SU-DHL-6 (cell line): ENCODE measurements around the gene RBM20.

Source experiments
- H2AFZ ChIP-seq: fragments of 200-600 bp; sonication (generic); 2 replicates; pipeline ENCODE4 v1.6.1; 2014; ENCODE audit warnings: low read depth, mild to moderate bottlenecking, moderate library complexity, mixed read lengths, antibody characterized with exemption, low read length; ENCODE audit not compliant: severe bottlenecking
- H3F3A ChIP-seq: fragments of 200-600 bp; shearing (Covaris generic); 2 replicates; pipeline ENCODE4 v1.6.0; 2016; ENCODE audit warnings: antibody characterized with exemption, mild to moderate bottlenecking; ENCODE audit not compliant: insufficient read depth
- H3K27ac ChIP-seq: fragments of 200-600 bp; sonication (generic); 2 replicates; pipeline ENCODE4 v1.5.1; 2016; ENCODE audit warnings: low read depth, mild to moderate bottlenecking, low read length, moderate library complexity, mixed read lengths
- H3K27me3 ChIP-seq: fragments of 200-600 bp; sonication (generic), shearing (Covaris generic); 2 replicates; pipeline ENCODE4 v1.6.0; 2014; ENCODE audit warnings: mild to moderate bottlenecking, low read length
- H3K36me3 ChIP-seq: fragments of 200-600 bp; sonication (generic); 2 replicates; pipeline ENCODE4 v1.6.1; 2014; ENCODE audit warnings: mild to moderate bottlenecking, low read length, mixed read lengths
- H3K4me2 ChIP-seq: fragments of 300-600, 200-600 bp; shearing (Covaris generic), sonication (generic); 2 replicates; pipeline ENCODE4 v1.6.0; 2014; ENCODE audit warnings: low read length, low read depth, mild to moderate bottlenecking; ENCODE audit not compliant: poor library complexity, severe bottlenecking
- H3K4me3 ChIP-seq: fragments of 200-600 bp; sonication (generic); 2 replicates; pipeline ENCODE4 v1.5.1; 2014; ENCODE audit warnings: antibody characterized with exemption, low read length, mild to moderate bottlenecking, mixed read lengths; ENCODE audit not compliant: insufficient read depth, poor library complexity, severe bottlenecking
- H3K79me2 ChIP-seq: fragments of 200-600 bp; sonication (generic); 2 replicates; pipeline ENCODE4 v1.6.1; 2014; ENCODE audit warnings: mild to moderate bottlenecking, low read length, moderate library complexity; ENCODE audit not compliant: insufficient read depth
- H3K9ac ChIP-seq: fragments of 200-600 bp; sonication (generic); 2 replicates; pipeline ENCODE4 v1.7.0; 2014; ENCODE audit warnings: mild to moderate bottlenecking, low read length
- H3K9me2 ChIP-seq: fragments of 200-600 bp; sonication (generic); replicated peaks from 2 replicates; pipeline ENCODE4 v1.6.1; 2014; ENCODE audit warnings: low read length; ENCODE audit not compliant: insufficient read depth
- H3K9me3 ChIP-seq: fragments of 200-600 bp; sonication (generic); 2 replicates; pipeline ENCODE4 v1.6.1; 2014; ENCODE audit warnings: low read length, mixed read lengths; ENCODE audit not compliant: insufficient read depth
- H4K20me1 ChIP-seq: fragments of 200-600 bp; sonication (generic); 2 replicates; pipeline ENCODE4 v1.6.1; 2014; ENCODE audit warnings: low read depth, mild to moderate bottlenecking, antibody characterized with exemption, low read length, moderate library complexity, mixed read lengths
- EZH2phosphoT487 ChIP-seq: fragments of 200-600 bp; sonication (generic), shearing (Covaris generic); conservative IDR thresholded peaks from 2 replicates; pipeline ENCODE4 v1.6.1; 2018; ENCODE audit warnings: mild to moderate bottlenecking, antibody characterized with exemption, low read length, moderate library complexity, mixed read lengths
- TF ChIP-seq, protein P1 (sequence below): fragments of 200-600 bp; sonication (generic); IDR thresholded peaks from one replicate; pipeline ENCODE4 v1.5.1; 2017; ENCODE audit warnings: antibody characterized with exemption, mild to moderate bottlenecking, low read length, moderate library complexity; ENCODE audit not compliant: insufficient read depth, poor library complexity, severe bottlenecking

The RBM20 gene

GRCh38 chr10:110820321-110820814 is 176.2 kb downstream of the RBM20 start:
- H3K4me2 ChIP-seq: no peak overlapping the region
- no peak for TF ChIP-seq EZH2phosphoT487
- TF ChIP-seq, protein P1, sequence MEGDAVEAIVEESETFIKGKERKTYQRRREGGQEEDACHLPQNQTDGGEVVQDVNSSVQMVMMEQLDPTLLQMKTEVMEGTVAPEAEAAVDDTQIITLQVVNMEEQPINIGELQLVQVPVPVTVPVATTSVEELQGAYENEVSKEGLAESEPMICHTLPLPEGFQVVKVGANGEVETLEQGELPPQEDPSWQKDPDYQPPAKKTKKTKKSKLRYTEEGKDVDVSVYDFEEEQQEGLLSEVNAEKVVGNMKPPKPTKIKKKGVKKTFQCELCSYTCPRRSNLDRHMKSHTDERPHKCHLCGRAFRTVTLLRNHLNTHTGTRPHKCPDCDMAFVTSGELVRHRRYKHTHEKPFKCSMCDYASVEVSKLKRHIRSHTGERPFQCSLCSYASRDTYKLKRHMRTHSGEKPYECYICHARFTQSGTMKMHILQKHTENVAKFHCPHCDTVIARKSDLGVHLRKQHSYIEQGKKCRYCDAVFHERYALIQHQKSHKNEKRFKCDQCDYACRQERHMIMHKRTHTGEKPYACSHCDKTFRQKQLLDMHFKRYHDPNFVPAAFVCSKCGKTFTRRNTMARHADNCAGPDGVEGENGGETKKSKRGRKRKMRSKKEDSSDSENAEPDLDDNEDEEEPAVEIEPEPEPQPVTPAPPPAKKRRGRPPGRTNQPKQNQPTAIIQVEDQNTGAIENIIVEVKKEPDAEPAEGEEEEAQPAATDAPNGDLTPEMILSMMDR: no peak
- no peaks in the 10 kb centered on the region for H3K9me2 ChIP-seq
- H3K79me2 ChIP-seq: no peaks in the 10 kb centered on the region
- H4K20me1 ChIP-seq: no peaks in the 10 kb centered on the region
- no peak overlapping the region for H3K9ac ChIP-seq
- H3K4me3 ChIP-seq: no peak overlapping the region
- no peaks in the 10 kb centered on the region for H3K9me3 ChIP-seq
- no peak overlapping the region for H3K27ac ChIP-seq
- H2AFZ ChIP-seq: no peak overlapping the region
- H3K27me3 ChIP-seq: no peaks in the 10 kb centered on the region
- H3F3A ChIP-seq: no peaks in the 10 kb centered on the region
- no peaks in the 10 kb centered on the region for H3K36me3 ChIP-seq

- no peak overlapping the region for H3K4me3 ChIP-seq
- H3K79me2 ChIP-seq: no peaks in the 10 kb centered on the region
- H3K27ac ChIP-seq: no peak overlapping the region
- H3K36me3 ChIP-seq: no peaks in the 10 kb centered on the region
- H4K20me1 ChIP-seq: no peaks in the 10 kb centered on the region
- TF ChIP-seq, protein P1: no peak
- no peak for TF ChIP-seq EZH2phosphoT487
- H3K4me2 ChIP-seq: no peak overlapping the region
- no peak overlapping the region for H3K9ac ChIP-seq
- H3K9me2 ChIP-seq: no peaks in the 10 kb centered on the region
- no peaks in the 10 kb centered on the region for H3F3A ChIP-seq
- H3K9me3 ChIP-seq: no peaks in the 10 kb centered on the region
- no peak overlapping the region for H2AFZ ChIP-seq
- no peaks in the 10 kb centered on the region for H3K27me3 ChIP-seq
These were observed 177.4 kb downstream of the RBM20 start for GRCh38 chr10:110821508-110821907.

DNA sequence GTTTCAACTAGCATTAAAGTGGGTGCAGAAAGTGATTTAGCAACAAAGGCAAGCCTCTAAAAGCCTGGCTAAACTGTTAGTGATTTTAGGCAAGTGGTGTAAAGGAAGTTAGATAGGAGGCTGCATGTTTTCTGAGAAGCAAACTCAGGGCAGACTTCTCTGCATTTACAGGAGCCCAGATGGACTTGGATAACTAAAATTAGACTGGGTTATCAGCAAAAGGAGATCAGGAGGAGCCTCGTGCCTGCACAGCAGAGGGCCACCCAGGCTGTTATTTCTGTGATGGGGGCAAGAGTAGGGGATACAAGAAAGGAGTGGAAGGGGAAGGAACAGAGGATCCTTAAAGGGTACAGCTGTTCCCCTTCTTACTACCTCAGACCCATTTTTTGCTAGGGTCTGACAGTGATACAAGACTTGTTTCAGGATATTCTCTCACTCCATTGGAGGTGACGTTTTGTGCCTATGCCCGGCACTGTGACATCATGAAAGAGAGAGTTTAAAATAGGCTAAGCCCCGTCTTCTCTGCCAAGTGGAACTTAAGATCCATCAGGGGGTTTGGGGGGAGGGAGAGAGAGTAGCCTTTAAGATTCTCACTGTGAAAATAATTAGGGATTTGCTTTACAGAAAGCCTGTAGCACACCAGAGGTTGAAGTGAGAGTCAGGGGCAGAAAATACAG is 178.0 kb downstream of the RBM20 start:
- Histone ChIP-seq H3K9ac (no peak overlapping the region), H3K27ac (no peak overlapping the region), H3K9me2 (no peaks in the 10 kb centered on the region), H3K4me3 (no peak overlapping the region), H3K27me3 (no peaks in the 10 kb centered on the region), H3K9me3 (no peaks in the 10 kb centered on the region), H4K20me1 (no peaks in the 10 kb centered on the region), H3F3A (no peaks in the 10 kb centered on the region), H3K36me3 (no peaks in the 10 kb centered on the region), H2AFZ (no peak overlapping the region), H3K79me2 (no peaks in the 10 kb centered on the region), H3K4me2 (no peak overlapping the region)
- TF ChIP-seq, protein P1: no peak
- TF ChIP-seq EZH2phosphoT487: no peak
